Caco-2 (cell line): ENCODE data around the gene ST6GALNAC3. TPM values are rescaled to one million over a fixed set of nuclear protein-coding genes. Genes with fewer than 3 reads are reported as not detected.

Experiments
- BruUV-seq: library from RNA; stranded (reverse); fragments of 400-500 nt; replicated peaks from 2 replicates; lab custom pipeline; 2021; lab: Mats Ljungman, UMichigan
- CTCF ChIA-PET: fragments of 300-600 bp; sonication (Branson Sonifier 250); formaldehyde crosslinking; loops from one replicate; lab custom pipeline; 2022; ENCODE audit warnings: antibody characterized with exemption; lab: Charles Lee
- POLR2A ChIA-PET: fragments of 300-600 bp; sonication (Branson Sonifier 250); formaldehyde crosslinking; loops from one replicate; lab custom pipeline; 2022; ENCODE audit warnings: antibody characterized with exemption; lab: Charles Lee
- DNase-seq, 2 experiments: peaks; one replicate each; pipeline versions ENCODE4 v3.0.0 to v3.0.0-alpha.2; 2020 to 2022
- H3K27me3 ChIP-seq: replicated peaks from 2 replicates; pipeline ENCODE4 v1.6.0; 2011; ENCODE audit warnings: low read length; ENCODE audit not compliant: control insufficient read depth, insufficient read depth
- H3K36me3 ChIP-seq: 2 replicates; pipeline ENCODE4 v1.5.1; 2011; ENCODE audit warnings: low read length; ENCODE audit not compliant: control insufficient read depth, insufficient read depth
- H3K4me1 ChIP-seq: fragments of 250-450 bp; sonication (Bioruptor Pico); 2 replicates; pipeline ENCODE4 v1.5.1; 2020; ENCODE audit warnings: mild to moderate bottlenecking
- H3K4me3 ChIP-seq: 2 replicates; pipeline ENCODE4 v1.5.1; 2011; ENCODE audit warnings: low read depth, mild to moderate bottlenecking, control low read depth, low read length
- H3K9me3 ChIP-seq: fragments of 250-450 bp; sonication (Bioruptor Pico); 2 replicates; pipeline ENCODE4 v1.5.1; 2020; ENCODE audit warnings: mild to moderate bottlenecking, moderate library complexity
- H3K27ac Mint-ChIP-seq: one replicate; pipeline ENCODE4 v1.8.0; 2022; ENCODE audit warnings: mixed read lengths; ENCODE audit not compliant: unreplicated experiment
- H3K27me3 Mint-ChIP-seq: one replicate; pipeline ENCODE4 v1.8.0; 2022; ENCODE audit warnings: mixed read lengths; ENCODE audit not compliant: insufficient read depth, unreplicated experiment
- H3K36me3 Mint-ChIP-seq: one replicate; pipeline ENCODE4 v1.8.0; 2022; ENCODE audit warnings: mild to moderate bottlenecking, mixed read lengths; ENCODE audit not compliant: insufficient read depth, unreplicated experiment
- H3K4me1 Mint-ChIP-seq: one replicate; pipeline ENCODE4 v1.8.0; 2022; ENCODE audit warnings: low read depth, mixed read lengths; ENCODE audit not compliant: unreplicated experiment
- H3K4me3 Mint-ChIP-seq: one replicate; pipeline ENCODE4 v1.8.0; 2022; ENCODE audit warnings: mild to moderate bottlenecking, moderate library complexity, mixed read lengths; ENCODE audit not compliant: unreplicated experiment
- H3K9me3 Mint-ChIP-seq: one replicate; pipeline ENCODE4 v1.8.0; 2022; ENCODE audit warnings: mixed read lengths; ENCODE audit not compliant: unreplicated experiment
- CTCF ChIP-seq, 2 experiments: fragments of 200-600 bp in 1 of 2; IDR thresholded peaks; 1 replicate in 1 of 2; 2 replicates in 1 of 2; pipeline versions ENCODE4 v1.5.1 to v1.8.0; 2011 to 2022; ENCODE audit warnings: antibody characterized with exemption in 1 of 2, control low read depth in 1 of 2, inconsistent platforms in 1 of 2, low read depth in 1 of 2, low read length in 1 of 2, mild to moderate bottlenecking in 1 of 2, moderate library complexity in 1 of 2; ENCODE audit not compliant: insufficient read depth in 1 of 2, severe bottlenecking in 1 of 2, unreplicated experiment in 1 of 2
- intact Hi-C: fragments of 100-400 bp; cut with micrococcal nuclease; formaldehyde crosslinking; loops from one replicate; pipeline ENCODE4 v1.10.0; 2022; ENCODE audit not compliant: unreplicated experiment
- total RNA-seq: library from RNA; stranded (reverse); gene quantifications from 2 replicates; pipeline ENCODE4 v1.2.3, GENCODE V29; 2022

ST6GALNAC3 gene
- total RNA-seq, 1 experiment from 2014 or later = 16.0 TPM

GRCh38 chr1:76419603-76420002, 345.1 kb downstream of the ST6GALNAC3 start:
- POLR2A ChIA-PET = no interaction called here
- TF ChIP-seq CTCF (IDR thresholded peaks at IDR 0.05; ENCODE audit: insufficient read depth in 1 of 2, low read depth in 1 of 2, low read length in 1 of 2, severe bottlenecking in 1 of 2, unreplicated experiment in 1 of 2) = no peak
- no peak overlapping the region for H3K27ac Mint-ChIP-seq
- no TSS peak for BruUV-seq
- Histone ChIP-seq H3K9me3 (no peaks in the 10 kb centered on the region), H3K4me3 (no peak overlapping the region), H3K36me3 (no peaks in the 10 kb centered on the region), H3K4me1 (peaks cover 4% of the 10 kb centered on the region; the same call in 1 of the 2 replicates), H3K27me3 (no peaks in the 10 kb centered on the region)
- H3K4me3 Mint-ChIP-seq = no peak overlapping the region
- H3K27me3 Mint-ChIP-seq = no peaks in the 10 kb centered on the region
- intact Hi-C loops = no loop called here
- H3K9me3 Mint-ChIP-seq = no peaks in the 10 kb centered on the region
- CTCF ChIA-PET = no interaction called here
- peaks cover 7% of the 10 kb centered on the region for H3K4me1 Mint-ChIP-seq
- H3K36me3 Mint-ChIP-seq = no peaks in the 10 kb centered on the region
- DNase-seq = no peak

- no TSS peak for BruUV-seq
- H3K27me3 Mint-ChIP-seq = no peaks in the 10 kb centered on the region
- H3K9me3 Mint-ChIP-seq = no peaks in the 10 kb centered on the region
- POLR2A ChIA-PET = no interaction called here
- CTCF ChIA-PET = no interaction called here
- Histone ChIP-seq H3K4me1 (peaks cover 4% of the 10 kb centered on the region; the same call in 1 of the 2 replicates), H3K9me3 (no peaks in the 10 kb centered on the region), H3K36me3 (no peaks in the 10 kb centered on the region), H3K4me3 (no peak overlapping the region), H3K27me3 (no peaks in the 10 kb centered on the region)
- no peak overlapping the region for H3K27ac Mint-ChIP-seq
- TF ChIP-seq CTCF (IDR thresholded peaks at IDR 0.05; ENCODE audit: insufficient read depth in 1 of 2, low read depth in 1 of 2, low read length in 1 of 2, severe bottlenecking in 1 of 2, unreplicated experiment in 1 of 2) = no peak
- H3K4me3 Mint-ChIP-seq = no peak overlapping the region
- intact Hi-C loops = no loop called here
- no peaks in the 10 kb centered on the region for H3K36me3 Mint-ChIP-seq
- DNase-seq = no peak
- H3K4me1 Mint-ChIP-seq = peaks cover 7% of the 10 kb centered on the region
Observed at GRCh38 chr1:76425201-76426145, 350.9 kb downstream of the ST6GALNAC3 start.

- intact Hi-C loops = no loop called here
- Mint-ChIP-seq H3K9me3 (no peaks in the 10 kb centered on the region), H3K36me3 (no peaks in the 10 kb centered on the region), H3K27me3 (no peaks in the 10 kb centered on the region), H3K4me1 (peaks cover 7% of the 10 kb centered on the region), H3K27ac (no peak overlapping the region), H3K4me3 (no peak overlapping the region)
- no peak for TF ChIP-seq CTCF (IDR thresholded peaks at IDR 0.05; ENCODE audit: insufficient read depth in 1 of 2, low read depth in 1 of 2, low read length in 1 of 2, severe bottlenecking in 1 of 2, unreplicated experiment in 1 of 2)
- CTCF ChIA-PET = no interaction called here
- H3K4me3 ChIP-seq = no peak overlapping the region
- POLR2A ChIA-PET = no interaction called here
- H3K36me3 ChIP-seq = no peaks in the 10 kb centered on the region
- no peak for DNase-seq
- BruUV-seq = no TSS peak
- no peaks in the 10 kb centered on the region for H3K9me3 ChIP-seq
- peaks cover 4% of the 10 kb centered on the region; the same call in 1 of the 2 replicates for H3K4me1 ChIP-seq
- H3K27me3 ChIP-seq = no peaks in the 10 kb centered on the region
Observed at GRCh38 chr1:76426606-76427005, 352.1 kb downstream of the ST6GALNAC3 start.
